HEK293 (cell line): Measurements from ENCODE around the gene TAGLN2.

Experiments
- ZNF391 ChIP-seq: fragments of 450-650 bp; formaldehyde crosslinking; IDR thresholded peaks from 2 replicates; pipeline ENCODE4 v1.5.1; 2016; ENCODE audit warnings: low read depth, missing biosample characterization, missing genetic modification characterization, borderline replicate concordance
- ZNF501 ChIP-seq: fragments of 450-650 bp; formaldehyde crosslinking; IDR thresholded peaks from 2 replicates; pipeline ENCODE4 v1.5.1; 2016; ENCODE audit warnings: missing biosample characterization, missing genetic modification characterization
- ZNF629 ChIP-seq: fragments of 450-650 bp; formaldehyde crosslinking; IDR thresholded peaks from 2 replicates; pipeline ENCODE4 v1.5.1; 2017; ENCODE audit warnings: missing biosample characterization, missing genetic modification characterization
- TF ChIP-seq, protein P1 (sequence below): fragments of 450-650 bp; formaldehyde crosslinking; IDR thresholded peaks from 2 replicates; pipeline ENCODE4; 2016; ENCODE audit warnings: missing biosample characterization, missing genetic modification characterization
- TF ChIP-seq, protein P2 (sequence below): fragments of 450-650 bp; formaldehyde crosslinking; IDR thresholded peaks from 2 replicates; pipeline ENCODE4 v1.5.1; 2016; ENCODE audit warnings: missing biosample characterization, missing genetic modification characterization
- TF ChIP-seq, protein P3 (sequence below): fragments of 450-650 bp; formaldehyde crosslinking; IDR thresholded peaks from 2 replicates; pipeline ENCODE4 v1.5.1; 2016; ENCODE audit warnings: missing biosample characterization, missing genetic modification characterization

DNA sequence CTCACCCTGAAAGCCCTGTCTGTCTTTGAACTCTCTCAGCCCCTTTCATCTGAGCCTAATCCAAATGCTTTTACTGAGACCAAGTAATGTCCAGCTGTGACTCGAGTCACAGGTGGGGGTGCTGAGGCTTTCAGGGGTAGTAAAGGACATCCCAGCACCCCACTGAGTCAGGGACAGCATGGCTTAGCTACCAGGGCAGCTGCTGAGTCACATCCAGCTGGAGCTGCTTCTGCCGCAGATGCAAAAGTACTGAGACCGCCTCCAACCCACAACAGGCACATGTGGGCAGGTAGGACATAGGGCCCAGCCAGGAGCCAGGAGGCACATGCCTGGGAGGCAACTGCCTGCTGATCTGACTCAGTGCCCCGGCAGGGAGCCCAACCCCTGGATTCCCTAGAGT lies 56.1 kb downstream of the TAGLN2 start:
- TF ChIP-seq, protein P1, sequence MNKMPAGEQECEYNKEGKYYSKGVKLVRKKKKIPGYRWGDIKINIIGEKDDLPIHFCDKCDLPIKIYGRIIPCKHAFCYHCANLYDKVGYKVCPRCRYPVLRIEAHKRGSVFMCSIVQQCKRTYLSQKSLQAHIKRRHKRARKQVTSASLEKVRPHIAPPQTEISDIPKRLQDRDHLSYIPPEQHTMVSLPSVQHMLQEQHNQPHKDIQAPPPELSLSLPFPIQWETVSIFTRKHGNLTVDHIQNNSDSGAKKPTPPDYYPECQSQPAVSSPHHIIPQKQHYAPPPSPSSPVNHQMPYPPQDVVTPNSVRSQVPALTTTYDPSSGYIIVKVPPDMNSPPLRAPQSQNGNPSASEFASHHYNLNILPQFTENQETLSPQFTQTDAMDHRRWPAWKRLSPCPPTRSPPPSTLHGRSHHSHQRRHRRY (tag by site-specific recombination) = no peak
- TF ChIP-seq, protein P2, sequence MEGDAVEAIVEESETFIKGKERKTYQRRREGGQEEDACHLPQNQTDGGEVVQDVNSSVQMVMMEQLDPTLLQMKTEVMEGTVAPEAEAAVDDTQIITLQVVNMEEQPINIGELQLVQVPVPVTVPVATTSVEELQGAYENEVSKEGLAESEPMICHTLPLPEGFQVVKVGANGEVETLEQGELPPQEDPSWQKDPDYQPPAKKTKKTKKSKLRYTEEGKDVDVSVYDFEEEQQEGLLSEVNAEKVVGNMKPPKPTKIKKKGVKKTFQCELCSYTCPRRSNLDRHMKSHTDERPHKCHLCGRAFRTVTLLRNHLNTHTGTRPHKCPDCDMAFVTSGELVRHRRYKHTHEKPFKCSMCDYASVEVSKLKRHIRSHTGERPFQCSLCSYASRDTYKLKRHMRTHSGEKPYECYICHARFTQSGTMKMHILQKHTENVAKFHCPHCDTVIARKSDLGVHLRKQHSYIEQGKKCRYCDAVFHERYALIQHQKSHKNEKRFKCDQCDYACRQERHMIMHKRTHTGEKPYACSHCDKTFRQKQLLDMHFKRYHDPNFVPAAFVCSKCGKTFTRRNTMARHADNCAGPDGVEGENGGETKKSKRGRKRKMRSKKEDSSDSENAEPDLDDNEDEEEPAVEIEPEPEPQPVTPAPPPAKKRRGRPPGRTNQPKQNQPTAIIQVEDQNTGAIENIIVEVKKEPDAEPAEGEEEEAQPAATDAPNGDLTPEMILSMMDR (tag by site-specific recombination) = no peak
- TF ChIP-seq ZNF391 (tag by site-specific recombination) (no peak), ZNF629 (tag by site-specific recombination) (no peak), ZNF501 (tag by site-specific recombination) (no peak)
- TF ChIP-seq, protein P3, sequence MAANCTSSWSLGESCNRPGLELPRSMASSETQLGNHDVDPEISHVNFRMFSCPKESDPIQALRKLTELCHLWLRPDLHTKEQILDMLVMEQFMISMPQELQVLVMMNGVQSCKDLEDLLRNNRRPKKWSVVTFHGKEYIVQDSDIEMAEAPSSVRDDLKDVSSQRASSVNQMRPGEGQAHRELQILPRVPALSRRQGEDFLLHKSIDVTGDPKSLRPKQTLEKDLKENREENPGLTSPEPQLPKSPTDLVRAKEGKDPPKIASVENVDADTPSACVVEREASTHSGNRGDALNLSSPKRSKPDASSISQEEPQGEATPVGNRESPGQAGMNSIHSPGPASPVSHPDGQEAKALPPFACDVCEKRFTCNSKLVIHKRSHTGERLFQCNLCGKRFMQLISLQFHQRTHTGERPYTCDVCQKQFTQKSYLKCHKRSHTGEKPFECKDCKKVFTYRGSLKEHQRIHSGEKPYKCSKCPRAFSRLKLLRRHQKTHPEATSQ (tag by site-specific recombination) = no peak
